NT2/D1 (cell line): ENCODE results near the gene SLC36A1.

Source experiments
- DNase-seq: peaks from one replicate; pipeline ENCODE4 v3.0.0-alpha.2; 2011; ENCODE audit warnings: low read depth, low spot score
- H3K27me3 ChIP-seq: 2 replicates; pipeline ENCODE4 v1.6.0; 2011; ENCODE audit warnings: mild to moderate bottlenecking; ENCODE audit not compliant: insufficient read length, insufficient read depth
- H3K36me3 ChIP-seq: 2 replicates; pipeline ENCODE4 v1.6.1; 2011; ENCODE audit warnings: mild to moderate bottlenecking, low read length, mixed read lengths; ENCODE audit not compliant: insufficient read depth, insufficient read length
- H3K4me1 ChIP-seq: 2 replicates; pipeline ENCODE4 v1.5.1; 2011; ENCODE audit not compliant: insufficient read depth, insufficient read length
- H3K4me3 ChIP-seq: 2 replicates; pipeline ENCODE4 v1.5.1; 2011; ENCODE audit warnings: low read depth; ENCODE audit not compliant: insufficient read length
- H3K9ac ChIP-seq: 2 replicates; pipeline ENCODE4 v1.6.0; 2011; ENCODE audit warnings: low read depth; ENCODE audit not compliant: insufficient read length
- H3K9me3 ChIP-seq: 2 replicates; pipeline ENCODE4 v1.5.1; 2011; ENCODE audit warnings: mild to moderate bottlenecking, low read length; ENCODE audit not compliant: insufficient read depth
- SUZ12 ChIP-seq: IDR thresholded peaks from 2 replicates; pipeline ENCODE4 v1.6.1; 2011; ENCODE audit not compliant: insufficient read length, insufficient read depth; ENCODE audit errors: extremely low read depth
- YY1 ChIP-seq: IDR thresholded peaks from 2 replicates; pipeline ENCODE4 v1.6.1; 2011; ENCODE audit not compliant: insufficient read length, insufficient read depth
- ZNF274 ChIP-seq: IDR thresholded peaks from 2 replicates; pipeline ENCODE4 v1.6.1; 2011; ENCODE audit warnings: mild to moderate bottlenecking, low read depth, low read length

SLC36A1 gene

DNA sequence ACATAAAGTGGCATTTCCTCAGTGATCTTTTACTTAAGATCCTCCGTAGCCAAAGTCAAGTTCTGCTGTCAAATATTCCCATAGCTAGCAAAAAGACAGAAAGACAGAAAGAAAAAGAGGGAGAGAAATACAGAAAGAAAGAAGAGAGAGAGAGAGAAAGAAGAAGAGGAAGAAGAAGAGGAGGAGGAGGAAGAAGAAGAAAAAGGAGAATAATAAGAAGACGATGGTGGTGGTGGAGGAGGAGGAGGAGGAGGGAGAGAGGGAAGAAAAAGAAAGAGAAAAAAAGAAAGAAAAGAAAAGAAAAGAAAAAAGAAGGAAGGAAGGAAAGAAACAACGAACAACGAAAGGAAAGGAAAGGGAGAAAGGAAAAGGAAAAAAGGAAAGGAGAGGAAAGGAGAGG, 89.6 kb downstream of the SLC36A1 start:
- no peaks in the 10 kb centered on the region for H3K9me3 ChIP-seq
- no peaks in the 10 kb centered on the region for H3K36me3 ChIP-seq
- TF ChIP-seq ZNF274 (no peak), YY1 (no peak), SUZ12 (no peak)
- H3K27me3 ChIP-seq: no peaks in the 10 kb centered on the region
- no peak for DNase-seq
- no peak overlapping the region for H3K4me3 ChIP-seq
- H3K4me1 ChIP-seq: no peaks in the 10 kb centered on the region
- no peak overlapping the region for H3K9ac ChIP-seq

DNA sequence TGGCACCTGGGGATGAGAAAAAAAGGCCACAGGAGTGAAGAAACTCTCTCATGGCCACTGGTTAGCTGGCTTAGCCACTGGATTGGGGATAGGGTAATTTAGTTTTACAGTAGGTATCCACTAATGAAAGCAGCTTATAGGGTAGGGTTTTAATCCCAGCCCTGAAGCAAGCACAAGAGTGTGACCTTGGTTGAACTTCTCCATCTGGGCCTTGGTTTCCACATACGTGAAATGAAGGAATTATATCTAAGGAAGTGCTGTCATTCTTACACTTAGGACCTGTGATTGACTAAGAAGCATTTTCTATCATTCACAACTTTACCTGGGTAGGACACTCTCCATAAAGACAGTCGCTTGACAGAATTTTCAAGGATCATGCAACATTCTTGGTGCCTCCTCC, 94.2 kb downstream of the SLC36A1 start:
- Histone ChIP-seq H3K9me3 (no peaks in the 10 kb centered on the region), H3K36me3 (no peaks in the 10 kb centered on the region), H3K4me1 (no peaks in the 10 kb centered on the region), H3K9ac (no peak overlapping the region), H3K27me3 (no peaks in the 10 kb centered on the region), H3K4me3 (no peak overlapping the region)
- DNase-seq: no peak
- TF ChIP-seq ZNF274 (no peak), SUZ12 (no peak), YY1 (no peak)
